Osteocyte (in vitro differentiated cells): Measurements from ENCODE around the gene PIGU. TPM values are rescaled to one million over a fixed set of nuclear protein-coding genes. Genes with fewer than 3 reads are reported as not detected.

Experiments used
- DNase-seq: peaks from one replicate; pipeline ENCODE4 v3.0.0; 2021; ENCODE audit warnings: mixed read lengths; ENCODE audit not compliant: unreplicated experiment; ENCODE audit errors: extremely low spot score
- H3K27ac Mint-ChIP-seq: one replicate; pipeline ENCODE4 v1.8.0; 2021; ENCODE audit warnings: mild to moderate bottlenecking, mixed read lengths; ENCODE audit not compliant: unreplicated experiment
- H3K27me3 Mint-ChIP-seq: one replicate; pipeline ENCODE4 v1.8.0; 2021; ENCODE audit warnings: mixed read lengths; ENCODE audit not compliant: unreplicated experiment
- H3K36me3 Mint-ChIP-seq: one replicate; pipeline ENCODE4 v1.8.0; 2021; ENCODE audit warnings: mixed read lengths; ENCODE audit not compliant: unreplicated experiment
- H3K4me1 Mint-ChIP-seq: one replicate; pipeline ENCODE4 v1.8.0; 2021; ENCODE audit warnings: mixed read lengths; ENCODE audit not compliant: unreplicated experiment
- H3K4me3 Mint-ChIP-seq: one replicate; pipeline ENCODE4 v1.8.0; 2021; ENCODE audit warnings: mild to moderate bottlenecking, moderate library complexity, mixed read lengths; ENCODE audit not compliant: unreplicated experiment
- H3K9me3 Mint-ChIP-seq: one replicate; pipeline ENCODE4 v1.8.0; 2021; ENCODE audit warnings: mixed read lengths; ENCODE audit not compliant: unreplicated experiment
- CTCF ChIP-seq: fragments of 200-600 bp; sonication (generic); IDR thresholded peaks from 2 replicates; pipeline ENCODE4 v1.5.0; 2021; ENCODE audit warnings: antibody characterized with exemption, mild to moderate bottlenecking, moderate library complexity
- total RNA-seq: library from RNA; stranded (reverse); gene quantifications from 2 replicates; pipeline ENCODE4 v1.2.1, GENCODE V29; 2021

Gene PIGU
- total RNA-seq, 1 donor from 2014 or later: 15.5 TPM

DNA sequence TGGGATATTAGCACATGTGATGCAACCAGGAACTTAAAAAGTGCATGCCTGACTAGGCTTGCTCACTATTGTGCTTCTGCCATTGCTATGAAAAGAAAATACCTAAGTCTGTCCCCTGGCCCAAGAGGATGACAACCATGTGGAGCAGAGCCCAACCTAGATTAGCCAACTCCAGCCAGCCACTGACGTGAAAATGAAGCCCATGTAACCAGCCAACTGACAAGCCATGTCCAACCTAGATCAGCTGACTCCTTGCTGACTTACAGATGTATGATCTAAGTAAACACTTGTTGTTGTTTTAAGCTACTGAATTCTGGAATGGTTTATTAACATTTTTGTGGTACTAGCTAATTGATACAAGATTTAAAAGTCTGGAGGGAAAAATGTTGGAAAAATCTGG lies 47.5 kb downstream of the PIGU start:
- no peaks in the 10 kb centered on the region for H3K9me3 Mint-ChIP-seq
- peaks cover 10% of the 10 kb centered on the region for H3K36me3 Mint-ChIP-seq
- H3K27me3 Mint-ChIP-seq: no peaks in the 10 kb centered on the region
- DNase-seq: no peak
- no peaks in the 10 kb centered on the region for H3K4me1 Mint-ChIP-seq
- no peak overlapping the region for H3K27ac Mint-ChIP-seq
- TF ChIP-seq CTCF: no peak
- H3K4me3 Mint-ChIP-seq: no peak overlapping the region

DNA sequence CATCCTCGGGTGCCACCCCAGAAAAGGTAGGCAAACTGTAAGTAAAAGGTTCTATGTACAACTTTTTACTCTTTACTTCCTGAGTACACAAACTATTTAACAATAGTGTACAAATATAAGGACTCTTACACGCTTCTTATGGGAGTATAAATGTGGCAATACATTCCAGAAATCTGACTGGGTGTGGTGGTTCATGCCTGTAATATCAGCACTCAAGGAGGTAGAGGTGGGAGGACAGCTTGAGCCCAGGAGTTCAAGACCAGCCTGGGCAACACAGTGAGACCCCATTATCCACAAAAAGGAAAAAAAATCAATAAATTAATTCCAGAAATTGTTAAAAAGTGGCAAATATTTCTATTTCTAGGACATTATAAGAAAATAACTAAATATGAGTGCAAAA lies 48.9 kb downstream of the PIGU start:
- no peaks in the 10 kb centered on the region for H3K27me3 Mint-ChIP-seq

DNA sequence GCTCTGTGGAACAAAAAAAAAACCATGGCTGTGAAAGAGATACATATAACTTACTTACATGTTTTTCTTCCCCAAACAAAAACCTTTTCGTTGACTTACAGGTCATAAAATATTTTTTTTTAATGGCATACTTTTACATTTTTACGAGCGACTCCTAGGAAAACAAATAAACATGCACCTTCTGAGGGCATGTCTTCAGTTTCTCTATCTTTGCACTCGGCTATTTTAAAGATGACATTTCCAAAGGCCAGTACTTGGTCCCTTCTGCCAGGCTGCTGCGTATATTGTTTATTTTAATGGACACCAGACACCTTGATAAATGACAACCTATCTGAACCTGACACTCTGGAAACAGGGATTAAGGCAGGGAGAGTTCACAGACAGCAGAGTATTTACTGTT lies 49.4 kb downstream of the PIGU start:
- DNase-seq: no peak
- peaks cover 7% of the 10 kb centered on the region for H3K36me3 Mint-ChIP-seq
- no peaks in the 10 kb centered on the region for H3K9me3 Mint-ChIP-seq
- H3K27ac Mint-ChIP-seq: no peak overlapping the region
- H3K4me1 Mint-ChIP-seq: no peaks in the 10 kb centered on the region
- no peak for TF ChIP-seq CTCF
- H3K4me3 Mint-ChIP-seq: no peak overlapping the region
- no peaks in the 10 kb centered on the region for H3K27me3 Mint-ChIP-seq

More for the DNA sequence above, 48.9 kb downstream of the PIGU start:
- Mint-ChIP-seq H3K36me3 (peaks cover 7% of the 10 kb centered on the region), H3K4me3 (no peak overlapping the region), H3K4me1 (no peaks in the 10 kb centered on the region), H3K27ac (no peak overlapping the region), H3K9me3 (no peaks in the 10 kb centered on the region)
- DNase-seq: no peak
- TF ChIP-seq CTCF: no peak

GRCh38 chr20:34626992-34627391 lies 49.9 kb downstream of the PIGU start:
- no peak for DNase-seq
- Mint-ChIP-seq H3K4me3 (no peak overlapping the region), H3K27ac (no peak overlapping the region), H3K36me3 (peaks cover 7% of the 10 kb centered on the region), H3K4me1 (no peaks in the 10 kb centered on the region), H3K27me3 (no peaks in the 10 kb centered on the region), H3K9me3 (no peaks in the 10 kb centered on the region)
- no peak for TF ChIP-seq CTCF

GRCh38 chr20:34624629-34625028 lies 52.3 kb downstream of the PIGU start:
- Mint-ChIP-seq H3K36me3 (peaks cover 14% of the 10 kb centered on the region), H3K4me3 (no peak overlapping the region), H3K27me3 (no peaks in the 10 kb centered on the region), H3K9me3 (no peaks in the 10 kb centered on the region), H3K4me1 (peaks cover 3% of the 10 kb centered on the region), H3K27ac (no peak overlapping the region)
- TF ChIP-seq CTCF: no peak
- DNase-seq: no peak
